Mucosa of stomach (tissue), 1 donor: ENCODE results near the gene TRIM2.

Experiments used
- H3K27me3 ChIP-seq: one replicate; pipeline ENCODE4 v1.7.0; 2013; ENCODE audit warnings: mild to moderate bottlenecking, low read length; ENCODE audit not compliant: control insufficient read depth, insufficient read depth
- H3K36me3 ChIP-seq: one replicate; pipeline ENCODE4 v1.7.0; 2013; ENCODE audit warnings: low read length; ENCODE audit not compliant: control insufficient read depth, insufficient read depth
- H3K4me1 ChIP-seq: one replicate; pipeline ENCODE4 v1.7.0; 2013; ENCODE audit warnings: mild to moderate bottlenecking, low read length; ENCODE audit not compliant: control insufficient read depth, insufficient read depth
- H3K4me3 ChIP-seq: one replicate; pipeline ENCODE4 v1.7.0; 2013; ENCODE audit warnings: low read length
- H3K9ac ChIP-seq: one replicate; pipeline ENCODE4 v1.7.0; 2013; ENCODE audit warnings: mild to moderate bottlenecking, low read length, moderate library complexity
- H3K9me3 ChIP-seq: one replicate; pipeline ENCODE4 v1.7.0; 2013; ENCODE audit warnings: mild to moderate bottlenecking, low read length, moderate library complexity; ENCODE audit not compliant: control insufficient read depth
- donor health status: Pancreatic carcinoma.

Gene TRIM2

DNA sequence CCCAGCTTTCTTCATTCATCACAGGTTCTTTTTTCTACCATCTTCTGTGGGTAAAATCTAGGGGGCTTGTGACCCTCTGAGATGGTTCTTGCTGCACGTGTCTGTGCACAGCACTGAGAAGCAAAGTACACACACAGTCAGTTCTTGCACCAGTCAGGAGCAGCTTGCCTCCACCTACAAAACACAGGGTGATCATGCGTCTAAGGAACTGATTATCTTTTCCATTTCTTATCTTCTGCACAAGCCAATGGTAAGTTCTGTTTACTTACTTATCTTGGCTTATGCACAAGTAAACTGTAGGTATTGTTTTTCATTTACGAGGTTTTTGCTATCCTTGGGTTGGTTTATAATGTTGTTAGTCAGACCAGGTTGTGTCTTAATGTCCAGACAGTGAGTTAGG is 40.7 kb downstream of the TRIM2 start:
- Histone ChIP-seq H3K27me3 (no peaks in the 10 kb centered on the region), H3K4me1 (peaks cover 77% of the 10 kb centered on the region), H3K9me3 (no peaks in the 10 kb centered on the region), H3K36me3 (peaks cover 5% of the 10 kb centered on the region), H3K9ac (no peak overlapping the region), H3K4me3 (no peak overlapping the region)

GRCh38 chr4:153245775-153246174 is 41.5 kb downstream of the TRIM2 start:
- no peak overlapping the region for H3K9ac ChIP-seq
- H3K36me3 ChIP-seq = peaks cover 5% of the 10 kb centered on the region
- H3K27me3 ChIP-seq = no peaks in the 10 kb centered on the region
- peaks cover 85% of the 10 kb centered on the region for H3K4me1 ChIP-seq
- H3K9me3 ChIP-seq = no peaks in the 10 kb centered on the region
- no peak overlapping the region for H3K4me3 ChIP-seq

DNA sequence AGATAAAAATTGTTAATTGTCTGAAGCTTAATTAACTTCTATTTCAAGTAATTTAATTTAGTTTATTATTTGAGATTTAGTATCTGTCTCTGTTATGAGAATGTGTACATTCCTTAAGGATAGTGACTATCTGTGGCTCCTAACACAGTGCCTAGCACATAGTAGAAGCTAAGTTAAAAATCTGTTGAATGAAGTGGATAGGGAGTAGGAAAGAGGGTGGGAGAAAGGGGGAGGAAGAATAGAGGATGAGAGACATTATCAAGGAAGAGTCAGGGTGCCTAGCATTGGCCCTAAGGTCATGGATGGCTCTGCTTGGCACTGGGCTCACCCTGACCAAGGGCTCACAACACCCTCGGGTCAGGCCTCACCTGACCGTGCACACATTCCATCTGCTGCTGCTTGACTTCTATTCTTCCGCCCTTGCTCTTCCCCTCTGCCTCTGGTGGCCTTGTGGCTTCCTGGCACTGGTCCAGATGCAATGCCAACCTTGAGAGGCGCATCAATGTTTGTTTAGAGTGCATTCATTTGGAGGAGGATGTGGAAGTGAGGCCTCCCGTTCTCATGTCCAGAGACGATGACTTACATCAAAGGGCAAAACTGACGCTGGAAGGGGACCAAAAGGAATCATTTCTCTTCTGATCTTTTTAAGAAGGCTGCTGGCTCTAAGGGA is 42.3 kb downstream of the TRIM2 start:
- H3K9me3 ChIP-seq = no peaks in the 10 kb centered on the region
- no peak overlapping the region for H3K4me3 ChIP-seq
- H3K9ac ChIP-seq = no peak overlapping the region
- peaks cover 82% of the 10 kb centered on the region for H3K4me1 ChIP-seq
- peaks cover 5% of the 10 kb centered on the region for H3K36me3 ChIP-seq
- no peaks in the 10 kb centered on the region for H3K27me3 ChIP-seq

DNA sequence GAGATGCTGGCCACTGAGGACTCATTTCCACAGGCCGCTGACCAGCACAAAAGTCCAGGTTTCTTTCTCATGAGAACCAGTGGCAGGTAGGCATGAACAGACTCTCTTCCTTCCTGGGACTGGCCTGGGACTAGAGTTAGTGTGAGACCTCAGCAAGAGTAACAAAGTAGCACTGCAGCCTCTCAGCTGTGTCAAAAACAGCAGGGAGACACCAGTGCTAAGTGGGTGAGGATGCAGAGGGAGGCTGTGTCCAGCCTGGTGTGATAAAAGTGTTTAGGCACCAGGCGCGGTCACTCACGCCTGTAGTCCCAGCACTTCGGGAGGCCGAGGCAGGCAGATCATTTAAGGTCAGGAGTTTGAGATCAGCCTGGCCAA is 42.9 kb downstream of the TRIM2 start:
- Histone ChIP-seq H3K9me3 (no peaks in the 10 kb centered on the region), H3K27me3 (no peaks in the 10 kb centered on the region), H3K4me3 (no peak overlapping the region), H3K4me1 (peaks cover 77% of the 10 kb centered on the region), H3K9ac (no peak overlapping the region), H3K36me3 (peaks cover 5% of the 10 kb centered on the region)

DNA sequence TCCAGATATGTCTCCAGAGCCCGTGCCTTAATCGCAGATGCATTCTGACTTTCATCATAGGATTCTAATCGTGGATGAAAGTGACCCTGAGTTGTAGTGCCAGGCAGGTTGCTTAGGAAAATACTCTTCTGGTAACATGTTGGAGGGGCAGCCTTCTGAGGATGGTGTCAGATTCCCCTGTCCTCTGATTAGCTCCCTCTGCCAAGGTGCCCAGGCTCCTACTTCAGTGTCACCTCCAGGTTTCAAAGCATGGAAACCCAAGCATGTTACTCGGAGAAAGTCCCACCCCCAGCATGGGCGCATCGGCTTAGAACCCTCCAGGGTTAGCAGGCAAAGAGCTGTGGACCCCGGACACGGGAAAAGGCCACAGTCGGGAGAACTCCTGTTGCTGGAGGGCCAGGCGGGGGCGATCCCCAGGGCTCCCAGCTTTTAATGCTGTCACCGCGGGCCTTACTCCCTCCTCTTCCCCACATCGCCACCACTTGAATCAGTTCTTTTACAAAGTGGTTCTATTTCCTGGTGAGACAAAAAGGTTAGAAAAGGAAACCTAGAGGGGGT is 44.5 kb downstream of the TRIM2 start:
- no peaks in the 10 kb centered on the region for H3K9me3 ChIP-seq
- peaks cover 5% of the 10 kb centered on the region for H3K36me3 ChIP-seq
- peak overlapping the region; percentile 62 for H3K9ac ChIP-seq
- H3K4me3 ChIP-seq = peak overlapping the region; percentile 53
- H3K4me1 ChIP-seq = peaks cover 62% of the 10 kb centered on the region
- no peaks in the 10 kb centered on the region for H3K27me3 ChIP-seq

GRCh38 chr4:153249199-153250041 is 45.2 kb downstream of the TRIM2 start:
- H3K9ac ChIP-seq = peak overlapping the region; percentile 62
- peak overlapping the region; percentile 53 for H3K4me3 ChIP-seq
- H3K9me3 ChIP-seq = no peaks in the 10 kb centered on the region
- H3K4me1 ChIP-seq = peaks cover 60% of the 10 kb centered on the region
- peaks cover 5% of the 10 kb centered on the region for H3K36me3 ChIP-seq
- no peaks in the 10 kb centered on the region for H3K27me3 ChIP-seq

- Histone ChIP-seq H3K9ac (no peak overlapping the region), H3K4me1 (peaks cover 36% of the 10 kb centered on the region)
These were observed 47.9 kb downstream of the TRIM2 start for GRCh38 chr4:153252122-153252521.

DNA sequence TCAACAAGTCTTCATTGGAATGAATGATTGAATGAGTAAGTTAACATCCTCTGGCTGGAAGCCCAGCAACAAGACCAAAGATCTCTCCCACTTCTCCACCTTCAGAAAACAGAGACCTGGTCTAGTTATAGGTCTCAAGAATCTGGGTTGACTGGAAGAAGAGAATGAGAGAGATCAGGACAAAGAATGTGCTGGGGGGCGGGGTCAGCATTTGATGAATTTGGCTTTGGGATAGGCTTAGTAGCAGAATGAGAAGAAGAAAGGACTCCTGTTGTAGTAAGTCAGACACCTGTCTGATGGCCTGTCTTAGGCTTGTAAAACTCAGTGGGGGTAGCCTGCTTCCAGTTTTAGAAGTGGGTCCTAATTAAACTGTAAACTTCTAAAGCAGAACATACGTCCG is 51.0 kb downstream of the TRIM2 start:
- Histone ChIP-seq H3K4me3 (no peak overlapping the region), H3K27me3 (no peaks in the 10 kb centered on the region), H3K4me1 (peaks cover 15% of the 10 kb centered on the region), H3K9me3 (no peaks in the 10 kb centered on the region), H3K36me3 (no peaks in the 10 kb centered on the region), H3K9ac (no peak overlapping the region)

More at GRCh38 chr4:153252122-153252521, 47.9 kb downstream of the TRIM2 start:
- H3K4me3 ChIP-seq = no peak overlapping the region
- peaks cover 1% of the 10 kb centered on the region for H3K36me3 ChIP-seq
- no peaks in the 10 kb centered on the region for H3K9me3 ChIP-seq
- H3K27me3 ChIP-seq = no peaks in the 10 kb centered on the region

DNA sequence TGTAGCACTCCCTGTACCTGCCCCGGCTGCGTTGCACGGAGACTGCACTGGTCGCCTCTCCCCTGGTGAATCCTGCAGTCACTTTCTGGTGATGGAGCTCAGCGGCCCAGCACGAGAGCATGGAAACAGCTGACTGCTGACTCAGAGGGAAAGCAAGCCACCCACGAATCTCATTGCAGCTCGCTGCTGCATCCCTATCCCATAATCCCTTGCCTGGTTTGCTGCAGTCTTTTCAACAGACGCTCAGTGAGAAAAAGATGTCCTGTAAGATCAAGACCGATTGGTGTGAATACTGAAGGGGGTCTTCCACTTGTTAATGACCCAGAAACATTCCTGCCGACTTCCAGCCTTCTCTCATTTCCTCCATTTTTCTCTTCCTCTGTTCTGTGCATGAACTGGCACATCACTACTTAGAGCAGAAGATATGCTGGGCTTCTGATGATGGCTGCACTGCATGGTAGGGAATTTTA is 52.9 kb downstream of the TRIM2 start:
- Histone ChIP-seq H3K4me3 (no peak overlapping the region), H3K36me3 (no peaks in the 10 kb centered on the region), H3K9ac (no peak overlapping the region), H3K4me1 (peaks cover 6% of the 10 kb centered on the region), H3K9me3 (no peaks in the 10 kb centered on the region), H3K27me3 (no peaks in the 10 kb centered on the region)

DNA sequence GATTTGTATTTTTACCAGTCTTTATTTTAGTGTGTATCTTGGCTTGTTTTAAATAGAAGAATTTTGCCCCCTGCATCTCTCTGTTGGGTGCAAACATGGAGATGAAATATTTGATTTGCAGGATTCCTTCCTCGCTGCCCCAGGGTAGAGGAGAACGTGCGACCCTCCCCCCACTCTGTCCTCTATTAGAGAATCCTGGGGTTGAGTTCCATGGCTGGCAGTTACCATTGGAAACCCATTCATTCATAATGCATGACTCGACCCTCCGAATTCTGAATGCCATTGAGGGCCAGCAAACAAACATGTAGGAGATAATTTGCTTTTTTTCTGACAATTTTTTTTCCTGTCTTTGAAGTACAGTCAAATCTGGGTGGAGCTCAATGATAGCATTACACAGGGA is 53.7 kb downstream of the TRIM2 start:
- no peak overlapping the region for H3K4me3 ChIP-seq
- H3K9ac ChIP-seq = no peak overlapping the region
- H3K9me3 ChIP-seq = no peaks in the 10 kb centered on the region
- H3K4me1 ChIP-seq = peaks cover 6% of the 10 kb centered on the region
- H3K27me3 ChIP-seq = no peaks in the 10 kb centered on the region
- H3K36me3 ChIP-seq = no peaks in the 10 kb centered on the region

DNA sequence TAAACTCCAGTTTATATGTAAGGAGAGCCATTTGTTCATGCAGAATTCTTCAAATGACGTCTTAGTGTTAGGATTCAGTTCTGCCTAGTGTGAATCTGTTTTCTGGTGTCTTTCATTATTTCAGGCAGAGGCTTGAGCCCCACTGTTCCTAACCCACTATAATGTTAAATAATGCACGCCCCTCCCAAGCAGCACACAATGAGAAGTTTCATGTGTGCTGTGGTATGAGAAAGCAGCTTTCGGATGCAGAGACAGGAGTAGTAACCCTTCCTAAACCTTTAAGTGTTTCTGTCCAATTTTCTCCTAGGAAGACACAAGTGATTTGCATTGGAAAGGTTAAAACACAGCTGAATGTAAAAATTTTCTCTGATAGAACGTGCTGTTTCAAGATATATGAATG is 54.5 kb downstream of the TRIM2 start:
- Histone ChIP-seq H3K4me1 (peaks cover 6% of the 10 kb centered on the region), H3K4me3 (no peak overlapping the region)

DNA sequence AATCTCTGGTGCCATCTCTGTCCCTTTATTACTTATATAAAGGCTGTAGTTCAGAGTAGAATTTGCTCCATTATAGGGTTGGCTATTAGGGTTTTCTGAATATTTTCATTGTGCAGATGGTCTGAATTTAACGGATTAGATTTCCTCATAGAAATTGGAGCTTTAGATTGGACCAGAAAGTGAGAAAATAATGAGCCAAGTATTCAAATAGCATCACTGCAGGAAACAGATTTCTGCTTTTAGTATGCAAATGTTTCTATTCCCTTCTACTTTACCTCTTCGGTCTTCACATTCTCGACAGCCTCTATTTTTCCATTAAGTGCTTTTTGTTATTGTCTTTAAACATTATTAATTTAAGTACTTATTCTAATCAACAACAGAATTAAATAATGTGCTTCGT is 55.4 kb downstream of the TRIM2 start:
- Histone ChIP-seq H3K27me3 (no peaks in the 10 kb centered on the region), H3K9ac (no peak overlapping the region), H3K9me3 (no peaks in the 10 kb centered on the region), H3K36me3 (no peaks in the 10 kb centered on the region), H3K4me3 (no peak overlapping the region), H3K4me1 (peaks cover 6% of the 10 kb centered on the region)

More for the DNA sequence above, 54.5 kb downstream of the TRIM2 start:
- Histone ChIP-seq H3K36me3 (no peaks in the 10 kb centered on the region), H3K27me3 (no peaks in the 10 kb centered on the region), H3K9me3 (no peaks in the 10 kb centered on the region), H3K9ac (no peak overlapping the region)
